AG04450 (cell line): ENCODE results near the gene SGPL1. TPM values are rescaled to one million over a fixed set of nuclear protein-coding genes. Genes with fewer than 3 reads are reported as not detected.

Experiments
- CTCF ChIA-PET: fragments of 300-600, 350-600 bp; formaldehyde crosslinking; extraction: SDS; loops from one replicate; lab custom pipeline; 2022; ENCODE audit warnings: antibody characterized with exemption, inconsistent platforms; lab: Charles Lee
- POLR2A ChIA-PET: fragments of 350-600 bp; formaldehyde crosslinking; extraction: SDS; loops from one replicate; lab custom pipeline; 2021; ENCODE audit warnings: antibody characterized with exemption, inconsistent platforms; lab: Yijun Ruan, JAX
- DNase-seq: peaks from one replicate; pipeline ENCODE4 v3.0.0-alpha.2; 2011; ENCODE audit warnings: low read depth, low spot score
- H3K27ac ChIP-seq: one replicate; pipeline ENCODE4 v1.5.1; 2012; ENCODE audit warnings: low read depth, low read length, control low read depth
- H3K27me3 ChIP-seq: one replicate; pipeline ENCODE4 v1.6.0; 2012; ENCODE audit warnings: low read length; ENCODE audit not compliant: control insufficient read depth, insufficient read depth
- H3K4me3 ChIP-seq: 2 replicates; pipeline ENCODE4 v1.5.1; 2011; ENCODE audit warnings: mild to moderate bottlenecking, low read depth, low read length, control low read depth
- H3K9me3 ChIP-seq: 2 replicates; pipeline ENCODE4 v1.5.1; 2012; ENCODE audit warnings: low read length; ENCODE audit not compliant: control insufficient read depth, insufficient read depth
- CTCF ChIP-seq: IDR thresholded peaks from 2 replicates; pipeline ENCODE4 v1.5.1; 2011; ENCODE audit warnings: low read depth, low read length, control low read depth, inconsistent platforms
- polyA plus RNA-seq: library from polyadenylated mRNA; depleted of rRNA; stranded (reverse); fragments of >200 nt; gene quantifications from 2 replicates; pipeline ENCODE4 v1.2.3, GENCODE V29; 2011

Gene SGPL1
- polyA plus RNA-seq, 1 experiment: 30.8 TPM

- Histone ChIP-seq H3K27me3 (peaks cover 47% of the 10 kb centered on the region), H3K4me3 (no peak overlapping the region), H3K27ac (no peak overlapping the region), H3K9me3 (no peaks in the 10 kb centered on the region)
- POLR2A ChIA-PET: no interaction called here
- CTCF ChIA-PET: interaction anchor here (0.7 kb wide), 1 partner anchor 15 kb away, joined by 3 read pairs; no protein-coding TSS in a partner anchor
- no peak for DNase-seq
- no peak for TF ChIP-seq CTCF
Observed at GRCh38 chr10:70907637-70908405, 92.1 kb downstream of the SGPL1 start.

- POLR2A ChIA-PET: no interaction called here
- no peaks in the 10 kb centered on the region for H3K9me3 ChIP-seq
- no peak for TF ChIP-seq CTCF
- peaks cover 43% of the 10 kb centered on the region for H3K27me3 ChIP-seq
- CTCF ChIA-PET: interaction anchor here (0.7 kb wide), 1 partner anchor 14 kb away, joined by 3 read pairs; no protein-coding TSS in a partner anchor
- no peak overlapping the region for H3K27ac ChIP-seq
- DNase-seq: no peak
- no peak overlapping the region for H3K4me3 ChIP-seq
Observed at GRCh38 chr10:70908406-70909296, 92.9 kb downstream of the SGPL1 start.

- Histone ChIP-seq H3K4me3 (no peak overlapping the region), H3K9me3 (no peaks in the 10 kb centered on the region), H3K27me3 (peaks cover 49% of the 10 kb centered on the region), H3K27ac (no peak overlapping the region)
- ChIA-PET POLR2A (no interaction called here), CTCF (no interaction called here)
- no peak for DNase-seq
- no peak for TF ChIP-seq CTCF
Observed at GRCh38 chr10:70909326-70909935, 93.7 kb downstream of the SGPL1 start.

- CTCF ChIA-PET: interaction anchor here (1.3 kb wide), 1 partner anchor 15 kb away, joined by 3 read pairs; no protein-coding TSS in a partner anchor
- no peak for TF ChIP-seq CTCF
- no peak overlapping the region for H3K4me3 ChIP-seq
- H3K9me3 ChIP-seq: no peaks in the 10 kb centered on the region
- H3K27me3 ChIP-seq: peaks cover 49% of the 10 kb centered on the region
- DNase-seq: no peak
- POLR2A ChIA-PET: no interaction called here
- H3K27ac ChIP-seq: no peak overlapping the region
Observed at GRCh38 chr10:70910486-70911341, 95.0 kb downstream of the SGPL1 start.
